Fibroblast of mammary gland (primary cell): ENCODE data around the gene TTC27.

Experiments
- DNase-seq: peaks from one replicate; pipeline ENCODE4 v3.0.0-alpha.2; 2010; ENCODE audit warnings: low read depth
- H3K4me3 ChIP-seq: 2 replicates; pipeline ENCODE4 v1.5.1; 2011; ENCODE audit warnings: low read depth, mild to moderate bottlenecking, low read length, moderate library complexity; ENCODE audit not compliant: control insufficient read depth
- CTCF ChIP-seq: conservative IDR thresholded peaks from 2 replicates; pipeline ENCODE4 v1.5.1; 2011; ENCODE audit warnings: low read depth, low read length, inconsistent platforms; ENCODE audit not compliant: control insufficient read depth, insufficient read depth

TTC27 gene

GRCh38 chr2:32627814-32628579 lies at the start of gene TTC27:
TTC27 (plus strand) TSS chr2:32628050; CDS start chr2:32628293, 243 bp downstream.
- DNase-seq = peak; percentile 94
- H3K4me3 ChIP-seq = peak within 1 kb of the TSS; percentile 98
- no peak for TF ChIP-seq CTCF

DNA sequence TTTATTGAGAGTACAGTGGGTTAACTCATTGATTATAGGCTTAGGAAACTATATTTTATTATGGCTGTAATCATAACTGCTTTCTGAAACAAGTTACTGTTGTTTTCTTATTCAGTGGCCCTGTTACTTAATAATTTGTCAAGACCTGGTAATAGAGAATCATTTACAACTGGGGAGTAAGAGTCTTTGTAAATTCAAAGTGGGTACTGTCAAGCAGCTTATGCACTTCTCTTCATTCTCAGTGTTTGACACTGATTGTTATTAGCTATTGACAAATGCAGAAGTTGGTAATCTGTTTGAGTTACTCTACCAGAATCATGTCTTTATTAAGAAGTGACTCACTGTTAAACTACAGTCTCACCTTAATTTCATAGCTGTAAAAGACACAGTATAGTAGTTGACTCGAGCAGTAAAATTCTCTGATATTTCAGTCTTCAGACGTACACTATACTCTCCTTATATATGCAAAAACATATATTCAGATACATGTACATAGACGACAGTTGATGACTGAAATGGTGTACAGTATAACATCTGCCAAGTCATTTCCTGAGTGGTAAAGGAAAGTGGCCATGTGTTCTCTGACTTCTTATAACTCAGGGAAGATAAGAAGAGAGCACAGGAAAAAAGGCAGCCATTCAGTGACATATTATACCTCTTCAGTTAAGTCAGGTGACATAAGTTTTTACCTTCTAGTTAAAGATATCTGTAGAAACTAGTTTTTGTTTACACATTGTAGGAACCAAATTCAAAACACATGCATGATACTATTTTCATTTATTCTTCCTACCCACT lies 36.0 kb upstream of the TTC27 start:
- peak; percentile 12 for DNase-seq
- TF ChIP-seq CTCF = no peak
- no peak overlapping the region for H3K4me3 ChIP-seq

DNA sequence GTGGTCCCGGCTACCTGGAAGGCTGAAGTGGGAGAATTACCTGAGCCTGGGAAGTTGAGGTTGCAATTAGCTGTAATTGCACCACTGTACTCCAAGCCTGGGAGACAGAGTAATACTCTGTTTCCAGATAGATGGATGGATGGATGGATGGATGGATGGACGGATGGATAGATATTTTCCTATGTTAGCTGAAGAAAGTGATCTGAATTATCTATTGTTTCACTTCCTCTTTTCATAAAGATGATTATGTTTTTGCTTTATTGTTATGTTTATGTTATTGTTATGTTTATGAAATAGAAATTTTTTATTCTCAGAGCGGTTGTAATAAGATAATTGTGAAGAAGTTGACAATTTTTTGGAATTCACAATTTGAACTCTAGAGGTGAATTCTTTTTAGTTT lies 33.3 kb upstream of the TTC27 start:
- no peak for DNase-seq
- H3K4me3 ChIP-seq = no peak overlapping the region
- TF ChIP-seq CTCF = no peak

GRCh38 chr2:32611366-32611765 lies 16.5 kb upstream of the TTC27 start:
- H3K4me3 ChIP-seq = no peak overlapping the region
- TF ChIP-seq CTCF = no peak
- no peak for DNase-seq

DNA sequence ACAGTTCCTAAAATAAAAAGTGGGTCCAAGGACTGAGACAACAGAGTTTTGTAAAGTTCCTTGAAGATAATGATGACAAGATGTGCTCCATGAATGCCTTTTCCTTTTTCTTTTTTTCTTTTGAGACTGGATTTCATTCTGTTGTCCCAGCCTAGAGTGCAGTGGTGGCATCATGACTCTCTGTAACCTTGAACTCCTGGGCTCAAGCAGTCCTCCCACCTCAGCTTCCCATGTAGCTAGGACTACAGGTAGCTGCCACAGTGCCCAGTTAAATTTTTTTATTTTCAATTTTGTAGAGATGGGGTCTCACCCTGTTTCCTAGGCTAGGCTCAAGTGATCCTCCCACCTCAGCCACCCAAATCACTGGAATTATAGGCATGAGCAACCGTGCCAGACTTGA lies 16.1 kb upstream of the TTC27 start:
- TF ChIP-seq CTCF = no peak
- DNase-seq = no peak
- no peak overlapping the region for H3K4me3 ChIP-seq

- no peak overlapping the region for H3K4me3 ChIP-seq
- no peak for DNase-seq
- TF ChIP-seq CTCF = no peak
Measured at GRCh38 chr2:32614084-32614483, 13.8 kb upstream of the TTC27 start.
